Fibroblast of skin of back (primary cell): ENCODE data around the gene PTTG1IP2. TPM values are rescaled to one million over a fixed set of nuclear protein-coding genes. Genes with fewer than 3 reads are reported as not detected.
"Not testable (repeated sequence)": the region's sequence is repeated elsewhere in the genome, so short reads cannot be mapped to it uniquely, and the experiment has no call there.

ENCODE experiments used
- DNase-seq: peaks from one replicate; pipeline ENCODE4 v3.0.0-alpha.2; 2013
- polyA plus RNA-seq, 2 experiments: library from polyadenylated mRNA; unstranded; fragments of 120-200 nt; gene quantifications; one replicate each; pipeline ENCODE4 v1.2.1, GENCODE V29; 2013; ENCODE audit not compliant: insufficient read length in 2 of 2

PTTG1IP2 gene
- polyA plus RNA-seq (2013, experiment 1 of 2; ENCODE audit: insufficient read length) = not detected
- not detected for polyA plus RNA-seq (2013, experiment 2 of 2; ENCODE audit: insufficient read length)

DNA sequence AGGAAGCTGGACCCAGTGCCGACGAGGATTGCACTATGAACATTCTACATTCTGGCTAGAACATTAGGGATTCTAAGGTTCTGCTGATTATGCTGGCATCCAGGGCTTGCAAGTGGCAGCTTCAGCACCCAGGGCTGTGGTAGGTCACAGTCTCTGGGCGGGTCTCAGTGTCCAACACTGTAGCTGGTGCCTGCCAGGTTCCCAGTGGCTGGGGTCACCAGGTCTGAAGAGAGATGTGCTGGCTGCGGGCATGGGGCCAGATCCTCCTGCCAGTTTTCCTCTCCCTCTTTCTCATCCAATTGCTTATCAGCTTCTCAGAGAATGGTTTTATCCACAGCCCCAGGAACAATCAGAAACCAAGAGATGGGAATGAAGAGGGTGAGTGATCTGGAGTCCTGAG is at the start of gene PTTG1IP2:
Gene PTTG1IP2 (plus strand): TSS at position 86 of the 400 bp plus-strand sequence. CDS start 148 bp downstream, at position 234.
- no peak for DNase-seq

DNA sequence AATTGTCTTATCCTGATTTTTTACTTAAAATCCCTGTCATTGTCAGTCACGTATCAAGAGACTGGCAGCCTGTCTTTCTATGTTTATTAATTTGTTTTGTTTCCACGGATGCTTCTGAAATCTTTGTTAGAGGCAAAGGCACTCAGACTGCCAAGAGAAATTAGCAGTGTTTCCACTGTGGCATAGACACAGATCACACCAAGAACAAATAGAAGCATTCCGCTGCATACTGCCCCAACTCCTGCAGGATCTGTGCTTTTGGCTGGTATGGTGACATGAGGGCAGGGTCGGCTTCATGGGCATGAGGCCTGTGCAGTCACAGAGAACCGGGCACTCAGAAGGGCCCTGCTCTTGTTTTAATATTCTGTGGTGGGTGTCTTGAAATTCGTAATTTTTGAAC is 47.8 kb upstream of the PTTG1IP2 start:
- no peak for DNase-seq

DNA sequence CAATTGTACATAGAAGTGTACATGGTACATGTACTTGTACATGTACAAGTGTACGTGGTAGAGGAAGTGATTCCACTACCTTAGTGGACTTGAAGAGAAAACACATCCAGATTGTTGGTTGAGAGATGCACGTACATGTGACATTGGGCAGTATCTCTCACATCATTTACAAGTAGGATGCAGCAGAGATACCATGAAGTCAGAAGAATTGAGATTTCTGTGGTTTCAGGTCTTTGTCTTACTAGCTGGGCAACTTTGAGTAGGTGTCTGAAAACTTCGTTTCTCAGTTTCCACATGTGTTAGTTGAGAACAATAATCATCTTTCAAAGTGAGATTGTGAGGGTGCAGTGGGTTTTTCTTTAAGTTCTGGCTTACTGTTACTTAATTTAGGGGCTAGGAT is 44.7 kb upstream of the PTTG1IP2 start:
- DNase-seq = no peak

DNA sequence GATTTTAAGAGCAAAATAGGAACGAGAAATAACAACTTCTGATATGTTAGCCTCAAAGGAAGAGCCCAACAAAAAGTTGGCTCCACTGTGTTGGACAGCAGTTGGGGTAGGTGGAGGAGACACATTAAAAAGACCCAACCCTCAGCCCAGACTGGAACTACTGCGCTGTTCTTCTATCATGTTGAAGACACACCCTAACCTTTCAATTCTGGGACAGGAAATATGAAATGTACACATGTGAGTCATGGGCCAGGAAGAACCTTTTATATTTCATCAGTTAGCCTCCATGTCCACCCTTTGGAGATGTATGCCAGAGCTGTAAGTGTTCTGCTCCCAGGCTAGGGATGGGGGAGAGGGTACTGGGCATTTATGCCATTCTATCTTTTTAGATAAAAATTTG is 44.1 kb upstream of the PTTG1IP2 start:
- peak; percentile 6 for DNase-seq

DNA sequence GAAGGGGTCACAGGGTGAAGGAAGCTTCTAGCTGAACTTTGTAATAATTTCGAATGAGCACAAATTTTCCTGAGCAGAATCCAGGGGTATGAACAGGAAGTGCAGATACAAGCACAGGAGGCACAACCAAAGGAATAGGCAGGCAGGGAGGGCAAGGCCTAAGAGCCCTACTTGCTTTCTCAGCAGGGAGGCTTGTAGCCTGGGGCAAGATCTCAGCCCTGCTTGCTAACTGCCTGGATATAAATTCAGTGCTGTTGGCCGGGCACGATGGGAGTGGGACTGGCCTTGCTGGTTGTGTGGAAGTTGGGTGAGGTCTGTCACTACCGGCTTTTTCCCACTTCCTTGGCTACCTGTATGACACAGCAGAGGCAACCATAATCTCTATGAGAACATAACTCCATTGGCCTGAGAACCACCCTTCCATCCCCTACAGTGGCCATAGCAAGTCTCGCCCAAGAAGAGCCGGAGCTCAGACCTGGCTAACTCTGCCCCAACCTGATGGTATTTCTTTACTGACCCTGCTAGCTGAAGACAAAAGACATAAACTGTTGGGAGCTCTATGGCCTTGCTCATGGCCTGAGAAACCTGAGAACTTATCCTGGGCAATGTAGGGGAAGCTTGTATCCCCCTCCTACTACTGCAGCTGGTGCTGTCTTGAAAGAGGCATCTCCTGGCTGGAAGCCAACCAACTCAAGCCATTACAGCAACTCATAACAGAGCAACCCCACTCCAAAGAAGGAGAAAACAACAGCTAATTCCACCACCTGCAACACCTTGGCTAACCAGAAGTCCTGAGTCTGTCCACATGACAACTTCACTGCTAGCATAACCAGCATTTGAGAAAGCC is 38.6 kb upstream of the PTTG1IP2 start:
- no peak for DNase-seq

DNA sequence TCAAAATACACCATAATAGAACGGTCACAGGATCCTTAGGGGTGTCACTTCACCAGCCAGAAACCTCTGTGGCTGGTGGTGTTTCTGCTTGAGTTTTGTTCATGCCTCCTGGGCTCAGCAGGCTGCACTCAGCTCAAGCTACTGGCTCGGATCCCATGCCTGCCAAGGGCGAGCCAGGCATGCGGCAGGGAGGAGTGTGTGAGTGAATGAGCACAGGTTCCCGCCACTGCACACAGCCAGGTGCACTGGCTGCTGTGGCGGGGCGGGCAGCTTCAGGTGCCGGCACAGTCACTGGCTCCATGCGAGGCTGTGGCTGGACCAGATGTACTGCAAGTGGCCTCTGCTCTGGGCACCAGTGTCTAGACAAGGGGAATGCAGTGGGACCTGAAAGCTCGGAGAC is 36.7 kb upstream of the PTTG1IP2 start:
- DNase-seq = no peak

DNA sequence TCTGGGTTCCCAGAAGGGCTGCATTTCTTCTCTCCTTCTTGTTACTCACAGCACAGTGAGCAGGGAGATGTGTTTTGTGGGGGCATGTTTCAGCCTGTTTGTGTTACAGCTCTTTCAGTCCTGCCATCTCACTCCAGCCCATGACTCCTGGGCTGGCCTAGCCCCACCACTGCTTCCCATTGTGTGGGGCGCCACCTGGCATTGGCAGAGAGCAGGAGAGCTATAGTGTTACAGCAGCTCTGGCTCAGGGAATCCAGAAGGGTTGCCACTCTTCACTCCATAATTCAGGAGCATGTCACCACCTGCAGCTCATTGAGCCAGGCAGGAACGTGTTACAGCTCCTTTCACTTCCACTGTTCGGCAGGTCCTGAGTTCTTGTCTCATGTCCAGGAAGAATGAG is 36.2 kb upstream of the PTTG1IP2 start:
- no peak for DNase-seq

DNA sequence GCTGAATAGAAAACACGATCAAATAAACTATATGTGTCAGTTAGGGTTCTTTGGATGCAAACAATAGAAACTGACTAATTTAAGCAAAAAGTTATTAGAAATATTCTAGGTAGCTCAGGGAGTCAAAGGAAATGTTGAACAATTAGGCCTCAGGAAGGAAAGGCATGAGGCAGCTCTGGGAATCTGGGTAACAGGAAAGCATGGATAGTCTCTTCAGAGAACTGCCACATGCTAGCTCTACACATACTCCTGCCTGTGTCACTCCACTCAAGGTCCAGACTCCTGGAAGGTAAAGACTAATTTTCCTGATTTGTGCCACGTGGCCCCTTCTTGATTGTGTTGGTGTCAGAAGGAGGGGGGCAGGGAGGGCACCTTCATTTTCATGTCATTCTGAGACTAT is 23.8 kb upstream of the PTTG1IP2 start:
- no peak for DNase-seq

DNA sequence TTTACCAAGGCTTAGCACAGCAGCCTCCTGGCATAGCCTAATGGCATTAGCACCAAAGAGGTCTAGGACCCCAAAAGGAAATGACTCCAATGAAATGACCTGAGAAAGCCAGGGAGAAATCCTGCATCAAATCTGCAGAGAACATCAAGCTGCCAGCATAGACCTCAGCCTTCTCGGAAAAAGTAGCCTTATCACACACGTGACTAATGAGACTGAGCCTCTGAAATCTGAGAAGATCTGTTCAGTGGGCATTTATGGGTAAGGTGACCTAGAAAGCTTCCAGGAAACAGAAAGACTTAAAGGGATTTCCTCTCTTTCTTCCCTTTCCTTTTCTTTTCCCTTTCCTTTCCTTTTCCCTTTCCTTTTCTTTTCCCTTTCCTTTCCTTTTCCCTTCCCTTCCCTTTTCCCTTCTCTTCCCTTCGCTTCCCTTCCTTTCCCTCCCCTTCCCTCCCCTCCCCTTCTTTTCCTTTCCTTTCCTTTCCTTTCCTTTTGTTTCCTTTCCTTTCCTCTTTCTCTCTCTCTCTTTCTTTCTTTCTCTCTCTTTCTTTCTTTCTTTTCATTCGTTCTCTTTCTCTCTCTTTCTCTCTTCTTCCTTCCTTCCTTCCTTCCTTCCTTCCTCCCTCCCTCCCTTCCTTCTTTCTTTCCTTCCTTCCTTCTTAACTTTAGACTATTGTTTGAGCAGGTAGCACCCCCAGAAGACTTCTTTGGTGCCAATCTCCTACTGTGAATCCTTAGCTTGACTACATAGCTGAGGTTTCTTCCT is 23.1 kb upstream of the PTTG1IP2 start:
- DNase-seq = no peak

DNA sequence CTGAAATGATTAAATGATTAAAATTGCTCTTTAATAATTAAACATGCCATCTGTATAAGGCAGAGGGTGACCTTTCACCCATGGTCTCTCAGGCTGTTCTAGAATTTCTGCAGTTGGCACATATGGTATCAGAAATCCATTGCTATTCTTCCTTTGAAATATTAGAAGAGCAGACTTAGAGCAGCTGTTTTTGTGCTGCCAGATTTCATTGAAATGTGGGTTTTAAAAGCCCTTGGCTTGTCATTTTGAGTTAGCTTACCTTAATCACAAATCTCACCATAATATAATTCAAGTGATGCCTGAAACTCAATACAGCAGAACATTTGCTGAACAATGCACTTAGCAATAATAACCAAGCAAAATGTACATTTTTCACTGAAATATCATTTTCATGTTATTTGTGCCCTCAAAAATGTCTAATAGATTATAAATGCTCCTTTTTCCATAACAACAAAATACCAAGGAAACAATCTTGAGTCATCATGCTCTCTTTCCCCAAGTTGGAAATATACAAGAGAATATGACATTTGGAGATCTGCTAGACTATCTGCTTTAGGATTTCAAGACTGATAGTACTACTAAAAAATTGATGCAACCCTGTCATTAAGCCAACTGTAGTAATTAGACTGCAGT is 16.1 kb upstream of the PTTG1IP2 start:
- no peak for DNase-seq

DNA sequence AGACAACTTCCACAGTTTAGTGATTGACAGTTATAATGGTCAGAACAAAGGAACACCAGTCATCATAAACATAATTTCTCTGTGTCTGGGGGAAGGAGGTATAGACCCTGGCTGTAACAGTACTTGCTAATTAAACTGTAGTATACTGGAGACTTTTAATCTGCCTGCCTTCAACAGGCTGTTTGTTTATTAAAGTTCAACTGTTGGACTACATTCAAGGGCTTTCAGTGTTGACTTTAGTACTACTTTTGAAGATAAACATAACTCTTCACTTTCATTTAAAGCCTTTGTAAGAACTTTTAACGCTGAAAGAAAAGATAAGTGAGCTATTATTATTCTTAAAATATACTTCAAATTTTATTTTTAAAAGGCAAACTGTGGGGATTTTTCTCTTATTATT is 15.5 kb upstream of the PTTG1IP2 start:
- no peak for DNase-seq

DNA sequence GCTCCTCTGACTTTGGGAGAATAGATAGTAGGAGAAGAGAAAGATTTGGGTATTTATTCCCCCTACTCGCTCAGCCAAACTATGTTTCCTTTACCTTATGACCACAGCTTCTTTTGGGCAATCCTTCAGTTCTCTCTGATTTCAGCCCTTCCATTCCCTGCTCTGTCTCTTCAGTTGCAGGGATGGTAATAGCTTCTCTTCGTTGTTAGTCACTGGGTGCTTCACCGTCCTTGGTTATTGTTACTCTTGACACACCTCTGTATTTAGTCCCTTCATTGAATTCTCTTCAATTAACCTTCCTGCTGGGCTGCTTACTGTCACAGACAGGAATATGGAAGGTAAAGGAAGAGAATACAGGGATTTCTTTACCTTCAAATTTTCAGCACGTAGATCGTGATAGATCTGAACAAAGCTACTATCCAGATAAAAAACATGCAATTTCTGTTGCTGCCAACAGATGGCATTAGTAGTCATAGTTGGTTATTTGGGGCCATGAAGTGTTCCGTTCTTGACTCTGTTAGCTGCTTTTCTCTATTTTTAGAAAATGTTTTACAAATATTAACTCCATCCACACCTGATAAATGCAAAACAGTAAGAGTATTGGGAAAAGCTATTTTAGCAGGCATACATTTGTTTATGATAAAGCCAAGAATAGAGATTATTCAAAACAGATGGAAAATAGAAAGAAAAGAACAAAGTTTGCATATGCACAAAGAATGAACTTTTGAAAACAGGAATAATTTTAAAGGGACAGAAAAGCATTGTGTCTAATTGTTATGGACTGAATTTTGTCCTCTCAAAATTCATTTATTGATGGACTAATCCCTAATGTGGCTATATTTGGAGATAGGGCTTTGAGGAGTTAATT is 14.0 kb upstream of the PTTG1IP2 start:
- DNase-seq = peak; percentile 52

DNA sequence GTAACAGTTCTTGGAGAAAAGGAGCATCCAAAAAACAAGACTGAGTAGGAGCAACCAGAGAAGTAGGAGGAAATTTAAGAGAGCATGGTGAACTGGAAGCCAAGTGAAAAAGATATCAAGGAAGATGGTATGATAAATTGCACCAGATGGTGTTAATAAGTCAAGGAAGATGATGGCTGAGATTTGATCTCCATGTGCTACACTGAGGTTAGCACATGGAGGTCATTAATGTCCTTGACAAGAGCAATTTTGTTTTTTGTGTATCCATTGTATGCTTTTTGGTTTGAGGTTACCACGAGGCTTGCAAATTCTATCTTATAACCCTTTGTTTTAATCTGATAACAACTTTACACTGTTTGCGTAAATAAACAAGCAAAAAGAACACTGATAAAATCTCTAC is 11.3 kb upstream of the PTTG1IP2 start:
- DNase-seq = no peak

DNA sequence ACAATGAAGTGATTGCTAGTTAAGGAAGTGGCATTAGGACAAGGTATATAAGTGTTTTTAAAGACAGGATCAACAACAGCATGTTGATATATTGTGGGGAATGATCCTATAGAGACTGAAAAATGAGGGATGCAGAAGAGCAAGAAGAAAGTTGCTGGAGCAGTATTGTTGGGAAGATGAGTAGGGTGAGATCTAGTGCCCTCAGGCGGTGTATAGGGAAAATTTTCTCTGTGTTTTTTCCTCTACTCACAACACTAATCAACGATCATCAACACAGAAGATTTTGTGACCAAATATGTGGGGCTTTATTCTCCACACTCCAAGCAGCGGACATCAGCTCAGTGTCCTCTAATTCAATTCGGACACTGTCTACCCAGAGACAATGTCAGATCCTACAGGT is 9.6 kb upstream of the PTTG1IP2 start:
- DNase-seq = no peak

DNA sequence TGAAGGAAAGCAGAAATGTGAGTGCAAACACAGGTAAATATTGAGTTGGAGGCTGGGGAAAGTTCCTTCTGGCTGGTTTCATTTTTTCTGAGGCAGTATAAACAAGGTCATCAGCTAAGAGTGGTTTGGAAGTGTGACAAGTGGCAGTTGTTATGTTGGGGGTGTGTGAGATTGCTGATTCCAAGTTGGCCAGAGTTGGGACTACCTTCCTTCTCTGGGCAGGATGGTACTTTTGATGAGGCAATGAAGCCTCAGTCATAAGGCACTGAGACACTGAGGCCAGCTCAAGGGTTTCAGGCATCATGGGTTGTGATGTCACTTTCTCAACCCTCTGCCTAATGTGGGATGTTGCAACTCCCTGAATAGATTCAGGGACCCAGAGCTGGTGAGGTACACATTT is 8.2 kb upstream of the PTTG1IP2 start:
- DNase-seq = no peak

DNA sequence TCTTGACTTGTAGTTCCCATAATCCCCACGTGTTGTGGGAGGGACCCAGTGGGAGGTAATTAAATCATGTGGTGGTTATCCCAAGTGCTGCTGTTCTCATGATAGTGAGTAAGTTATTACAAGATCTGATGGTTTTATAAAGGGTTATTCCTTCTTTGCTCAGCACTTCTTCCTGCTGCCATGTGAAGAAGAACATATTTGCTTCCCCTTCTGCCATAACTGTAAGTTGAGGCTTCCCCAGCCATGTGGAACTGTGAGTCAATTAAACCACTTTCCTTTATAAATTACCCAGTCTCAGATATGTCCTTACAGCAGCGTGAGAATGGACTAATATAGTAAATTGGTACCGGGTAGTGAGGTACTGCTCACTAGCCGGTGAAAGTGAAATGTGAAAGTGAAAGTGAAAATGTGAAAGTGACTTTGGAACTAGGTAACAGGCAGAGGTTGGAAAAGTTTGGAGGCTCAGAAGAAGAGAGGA is 6.2 kb upstream of the PTTG1IP2 start:
- not testable (repeated sequence) for DNase-seq

DNA sequence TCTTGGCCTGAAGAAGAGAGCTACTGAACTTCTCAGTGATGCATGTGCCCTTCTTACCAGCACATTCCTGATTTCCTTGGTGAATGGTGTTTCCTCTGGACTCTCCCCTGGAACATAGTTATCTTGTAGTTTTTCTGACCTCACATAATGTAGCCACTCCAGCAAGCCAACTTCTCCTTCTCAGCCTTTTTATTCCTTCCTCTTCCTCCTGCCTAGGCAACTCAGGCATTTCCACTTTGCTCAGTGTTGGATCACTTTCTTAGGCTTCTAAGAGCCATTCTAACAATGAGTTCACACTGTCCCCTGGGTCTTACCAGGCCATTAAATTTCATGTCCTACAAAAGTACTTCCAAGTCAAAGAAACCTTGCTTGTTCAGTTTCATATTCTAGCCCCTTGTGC is 3.6 kb upstream of the PTTG1IP2 start:
- no peak for DNase-seq

DNA sequence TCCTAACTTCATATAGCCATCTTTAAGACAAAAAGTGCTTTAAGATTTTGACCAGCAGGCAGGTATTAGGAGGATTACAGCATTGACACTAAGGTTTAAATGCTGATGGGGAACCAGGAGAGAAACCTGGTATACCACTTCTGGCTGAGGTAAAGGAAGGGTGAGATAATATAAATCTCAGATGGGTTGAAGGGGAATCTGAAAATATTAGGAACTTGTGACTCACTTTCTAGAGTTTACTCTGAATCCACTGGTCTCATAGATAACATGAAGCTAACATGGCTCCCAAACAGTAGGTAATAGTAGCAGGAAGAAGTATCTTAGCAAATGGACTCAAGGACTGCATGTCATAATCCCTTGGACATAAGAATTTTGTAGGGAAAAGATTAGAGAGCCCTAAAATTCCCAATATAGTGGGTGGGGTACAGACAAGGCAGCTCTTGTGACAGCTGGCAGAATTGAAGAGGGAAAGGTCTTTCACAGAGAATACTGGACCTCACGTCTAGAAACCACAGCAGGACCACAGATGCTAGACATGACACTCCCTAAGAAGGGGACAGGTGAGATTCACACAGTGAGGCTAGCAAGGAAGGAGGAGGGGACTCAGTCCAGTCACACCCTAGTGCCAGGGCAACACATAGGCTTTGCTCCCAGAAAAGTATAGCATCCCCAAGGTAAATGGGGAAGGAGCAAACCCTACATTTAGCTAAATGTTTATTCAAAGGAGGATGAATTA is 3.5 kb downstream of the PTTG1IP2 start:
- no peak for DNase-seq

DNA sequence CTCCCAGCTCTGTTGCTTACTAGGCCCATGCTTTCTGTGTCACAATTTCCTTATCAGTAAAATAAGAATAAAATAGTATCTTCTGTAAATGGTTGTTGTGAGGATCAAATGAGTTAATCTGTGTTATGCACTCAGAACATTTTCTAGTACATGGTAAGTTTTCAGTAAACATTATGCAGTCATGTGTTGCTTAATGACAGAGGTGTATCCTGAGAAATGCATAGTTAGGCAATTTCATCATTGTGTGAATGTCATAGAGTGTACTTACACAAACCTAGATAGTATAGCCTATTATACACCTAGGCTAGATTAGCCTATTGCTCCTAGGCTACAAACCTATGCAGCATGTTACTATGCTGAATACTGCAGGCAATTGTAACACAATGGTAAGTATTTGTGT is 4.4 kb downstream of the PTTG1IP2 start:
- no peak for DNase-seq

DNA sequence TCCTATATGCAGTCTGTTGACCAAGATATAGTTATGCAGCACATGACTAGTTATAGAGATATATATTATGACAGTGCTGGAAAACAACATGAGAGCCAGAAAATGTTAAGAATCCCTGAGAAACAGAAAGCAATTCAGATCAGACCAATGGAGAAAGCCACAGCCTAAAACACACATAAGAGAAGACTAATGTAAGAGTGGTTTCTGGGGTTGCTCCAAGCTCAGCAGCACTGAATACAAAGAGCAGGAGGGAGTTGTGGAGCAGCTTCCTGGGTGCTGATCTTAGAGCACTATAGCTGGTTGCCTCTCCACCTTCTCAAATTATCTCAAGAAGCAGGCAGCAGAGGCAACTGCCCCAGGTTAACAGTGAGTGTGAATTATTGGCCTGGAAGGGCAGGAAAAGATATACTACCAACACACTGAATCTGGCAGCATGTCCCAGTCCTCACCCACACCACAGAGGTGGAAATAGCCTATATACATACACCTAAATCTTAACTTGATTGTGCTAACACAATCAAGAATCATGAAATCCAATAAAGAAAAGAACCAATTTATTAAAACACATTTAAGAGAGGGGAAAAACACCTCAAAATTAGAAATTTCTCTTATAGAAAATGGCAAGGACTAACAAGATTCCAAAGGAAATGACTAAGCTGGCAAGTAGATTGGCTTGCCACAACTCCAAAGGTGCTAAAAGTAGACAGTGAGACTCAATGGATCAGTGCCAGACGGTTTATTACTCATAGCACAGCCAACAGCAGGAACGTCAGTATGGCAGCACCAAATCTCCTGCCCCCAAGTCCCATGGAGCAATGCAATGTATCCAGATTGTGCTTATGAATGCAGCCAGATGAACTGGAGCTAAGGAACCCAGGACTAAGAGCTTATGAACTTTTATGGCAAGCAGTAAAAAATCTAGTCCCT is 5.1 kb downstream of the PTTG1IP2 start:
- DNase-seq = peak; percentile 81
